DMS79 treated with DMSO at 0.1 percent for 48 hours (cell line): ENCODE data around the gene GRM4.

ENCODE experiments used
- DNase-seq: peaks from one replicate; lab custom pipeline; 2025; lab: John Stamatoyannopoulos, UW

Gene GRM4

DNA sequence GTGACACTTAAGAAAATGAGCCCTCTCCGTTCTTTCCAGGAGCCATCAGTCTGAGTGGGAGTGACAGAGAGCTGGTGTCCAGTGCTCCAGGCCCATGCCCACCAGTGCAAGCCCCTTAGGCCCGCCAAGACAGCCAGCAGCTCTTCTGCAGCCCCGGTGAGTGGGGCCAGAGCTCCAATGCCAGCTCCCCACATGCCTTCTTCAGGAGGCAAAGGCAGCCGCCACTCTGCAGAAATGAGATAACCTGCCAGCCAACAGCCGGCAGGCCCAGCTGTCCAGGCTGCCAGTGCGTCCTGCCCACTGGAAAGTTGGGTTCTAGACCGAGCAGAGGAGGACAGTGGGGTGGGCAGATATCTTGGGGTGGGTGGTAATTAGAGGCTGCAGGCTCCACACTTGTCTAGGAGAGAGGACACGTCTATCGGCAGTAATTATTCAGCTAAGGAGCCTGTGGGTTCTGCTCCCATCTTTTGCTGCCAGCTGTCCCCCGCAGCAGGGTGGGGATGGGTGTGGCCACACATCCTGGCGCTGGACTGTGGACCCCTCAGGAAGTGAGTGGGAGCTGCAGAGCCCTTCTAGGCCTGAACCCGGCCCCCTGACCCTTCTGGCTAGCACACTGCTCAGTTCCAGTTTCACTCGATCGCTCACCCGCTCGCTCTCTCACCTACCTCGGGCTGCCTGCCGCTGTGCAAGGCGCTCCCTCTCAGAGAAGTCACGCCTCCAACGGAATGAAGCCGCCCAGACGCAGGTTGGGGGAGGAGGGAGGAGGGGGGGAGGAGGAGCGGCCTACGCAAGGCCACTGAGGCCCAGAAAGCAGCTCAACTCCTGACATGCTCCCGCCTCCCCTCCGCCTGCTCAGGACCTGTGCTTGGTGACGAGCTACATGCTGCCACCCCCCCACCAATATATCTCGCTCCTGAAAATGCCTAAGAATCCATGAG is 3.6 kb downstream of the GRM4 start:
- DNase-seq = peak; percentile 32

DNA sequence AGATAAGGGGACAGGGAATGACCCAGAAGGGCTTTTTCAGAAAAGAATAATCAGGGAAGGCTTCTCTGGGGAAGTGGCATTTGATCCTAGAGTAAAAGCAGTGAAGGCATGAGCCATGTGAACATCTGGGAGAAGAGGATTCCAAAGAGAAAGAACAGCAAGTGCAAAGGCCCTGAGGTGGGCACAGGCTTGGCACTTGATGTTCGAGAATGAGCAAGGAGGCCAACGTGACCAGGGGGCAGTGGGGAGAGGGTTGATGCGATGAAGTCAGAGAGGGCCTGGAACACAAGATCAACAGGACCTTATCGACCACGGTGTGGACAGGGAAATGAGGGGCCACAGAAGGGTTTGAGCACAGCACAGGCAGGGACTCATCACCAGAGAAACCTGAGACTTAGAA is 5.8 kb downstream of the GRM4 start:
- DNase-seq = no peak

DNA sequence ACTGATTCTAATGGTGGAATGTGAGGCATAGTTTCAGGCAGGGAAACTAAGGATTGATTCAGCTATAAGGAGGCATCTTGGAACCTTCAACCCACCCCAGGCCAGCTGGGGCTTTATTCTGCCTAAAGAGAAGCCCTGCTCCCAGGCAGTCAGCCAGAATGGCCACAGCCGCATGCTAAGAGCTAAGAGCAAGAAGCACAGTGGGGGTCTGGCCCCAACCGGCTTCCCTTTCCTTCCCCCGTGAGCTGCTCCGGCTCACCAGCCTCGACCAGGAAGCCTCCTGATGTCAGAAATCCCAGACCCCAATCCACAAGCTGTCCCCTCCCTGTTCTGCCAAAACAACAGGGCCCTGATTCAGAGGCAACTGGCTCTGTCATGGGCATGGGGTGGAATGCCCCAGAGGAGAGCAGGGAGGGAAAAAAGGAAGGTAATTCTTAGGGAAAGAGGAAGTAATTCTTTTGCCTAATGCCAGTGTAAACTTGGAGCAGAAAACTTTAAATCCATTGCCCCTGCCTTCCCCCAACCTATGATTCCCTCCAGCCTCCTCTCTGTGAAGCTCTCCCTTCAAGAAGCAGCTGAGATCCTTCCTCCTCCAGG is 6.9 kb downstream of the GRM4 start:
- no peak for DNase-seq

DNA sequence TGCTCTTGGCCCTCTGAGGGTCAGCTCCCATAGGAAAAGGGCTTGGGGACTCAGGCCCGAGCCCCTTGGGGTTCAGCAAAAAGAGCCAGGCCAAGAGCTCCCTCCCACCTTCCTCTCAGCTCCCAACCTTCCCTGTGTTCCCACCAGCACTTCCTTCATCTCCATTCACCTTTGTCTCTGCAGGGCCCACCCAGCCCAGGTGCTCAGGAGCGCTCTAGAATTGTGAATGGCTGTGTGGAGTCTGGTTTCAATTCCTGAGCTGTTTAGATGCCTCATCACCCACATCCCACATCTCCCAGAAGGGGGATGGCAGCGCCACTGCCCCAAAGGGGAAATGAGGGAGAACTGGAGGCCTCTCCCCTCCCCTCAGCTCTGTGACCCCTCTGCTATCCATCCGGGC is 7.7 kb downstream of the GRM4 start:
- no peak for DNase-seq

DNA sequence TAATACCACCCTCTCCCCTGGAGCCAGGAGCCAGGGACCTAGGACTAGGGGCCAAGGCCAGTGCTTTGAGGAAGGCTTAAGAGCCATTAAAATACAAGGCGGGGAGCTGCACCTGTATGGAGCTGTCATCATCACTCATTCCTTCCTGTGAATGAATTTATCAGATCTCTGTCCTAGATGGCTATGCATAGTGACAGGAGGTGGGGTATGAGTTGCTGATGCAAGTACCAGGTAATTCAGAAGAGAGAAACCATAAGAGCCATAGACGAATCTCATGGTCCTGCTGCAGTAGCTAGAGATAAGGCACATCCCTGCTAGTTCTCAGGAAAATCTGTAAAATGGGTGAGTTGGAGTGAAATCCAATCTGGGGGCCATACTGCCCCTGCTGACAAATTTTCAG is 10.3 kb downstream of the GRM4 start:
- DNase-seq = no peak

DNA sequence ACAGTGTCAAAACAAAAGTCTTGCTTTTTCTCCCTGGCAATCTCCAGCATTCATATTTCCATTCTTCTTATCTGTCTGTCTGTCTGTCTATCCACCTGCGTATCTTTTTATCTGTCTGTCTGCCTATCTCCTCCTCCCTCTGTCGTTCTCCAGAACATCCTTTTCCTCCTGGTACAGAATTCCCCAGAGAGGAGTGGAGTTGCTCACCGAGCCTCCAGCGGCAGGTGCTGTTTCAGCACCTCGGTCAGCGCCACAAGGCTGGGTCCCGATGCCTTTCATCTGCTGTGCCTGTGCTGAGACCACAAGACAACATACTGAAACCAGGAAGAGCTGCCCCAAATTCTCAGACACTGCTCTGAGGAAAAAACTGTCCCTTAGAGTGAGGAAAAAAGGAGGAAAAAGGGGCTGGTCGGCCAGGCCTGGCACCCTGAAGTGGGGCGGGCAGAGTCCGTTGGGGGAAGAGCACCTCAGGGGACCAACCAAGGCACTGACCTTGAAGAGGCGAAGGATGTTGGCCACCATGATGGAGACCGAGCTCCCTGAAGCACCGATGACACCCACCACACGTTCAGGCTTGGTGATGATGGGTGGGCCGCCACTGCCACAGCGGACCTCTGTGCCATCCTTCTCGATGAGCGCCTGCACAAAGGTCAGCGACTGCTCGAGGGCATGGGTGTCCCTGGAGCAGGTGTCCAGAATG is 13.3 kb downstream of the GRM4 start:
- DNase-seq = no peak

DNA sequence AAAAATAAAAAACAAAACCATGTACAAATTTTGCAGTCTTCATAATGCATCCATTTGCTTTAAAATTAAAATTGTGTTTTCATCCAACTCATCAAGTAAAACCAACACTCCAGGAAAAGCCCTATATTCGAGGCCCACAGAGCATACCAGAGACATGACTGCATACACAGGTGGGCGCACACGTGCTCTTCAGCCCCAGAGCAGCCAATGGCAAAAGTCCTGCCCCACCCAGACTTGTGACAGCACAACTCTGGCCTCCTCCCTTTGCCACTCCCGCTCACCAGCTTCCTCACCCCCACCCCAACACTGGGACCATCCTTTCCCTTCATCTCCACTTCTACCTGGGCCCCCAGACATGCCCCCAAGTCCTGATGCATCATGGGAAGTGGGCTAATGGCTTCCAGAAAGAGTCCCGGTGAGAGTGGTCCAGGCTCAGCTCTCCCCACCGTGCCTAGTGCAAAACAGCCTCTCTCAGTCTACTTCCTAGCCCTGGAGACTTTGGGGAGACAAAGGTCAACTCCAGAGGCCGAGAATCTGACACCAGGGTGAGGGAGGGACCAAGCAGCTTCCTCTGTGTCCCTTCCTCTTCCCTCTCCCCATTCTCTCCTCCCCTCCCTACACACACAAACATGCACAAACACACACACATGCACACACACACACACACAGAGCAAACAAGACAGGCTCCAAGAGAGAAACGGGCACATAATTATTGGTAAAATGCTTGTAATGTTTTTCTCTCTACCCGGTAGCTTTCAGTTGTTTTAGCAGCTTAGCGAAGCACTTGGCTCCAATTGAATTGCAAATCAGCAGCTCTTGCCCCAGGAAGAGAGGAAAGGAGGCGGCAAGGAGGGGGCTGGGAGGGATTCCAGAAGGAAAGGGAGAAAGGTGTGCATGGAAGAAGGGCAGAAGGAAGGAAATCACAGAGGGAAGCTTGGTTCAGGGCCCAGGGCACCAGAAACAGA is 14.3 kb downstream of the GRM4 start:
- DNase-seq = peak; percentile 23

DNA sequence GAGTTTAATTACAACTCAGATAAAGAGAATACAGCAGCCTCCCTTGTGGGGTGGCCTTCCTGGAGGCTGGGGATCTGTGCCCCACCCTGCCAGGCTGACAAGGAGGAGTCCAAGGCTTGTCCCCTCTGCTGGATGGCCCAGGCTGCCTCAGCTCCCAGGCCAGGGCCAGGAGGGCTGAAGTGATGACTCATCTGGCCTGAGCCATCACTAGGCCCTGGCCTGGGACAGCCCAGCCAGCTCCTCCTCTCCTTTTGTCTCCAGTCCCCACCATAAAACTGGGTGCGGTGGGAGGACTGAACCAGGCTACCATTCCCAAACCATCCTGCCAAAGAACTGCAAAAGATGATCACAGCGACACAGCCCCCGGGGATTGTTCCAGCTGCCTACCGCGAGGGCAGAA is 15.0 kb downstream of the GRM4 start:
- no peak for DNase-seq

DNA sequence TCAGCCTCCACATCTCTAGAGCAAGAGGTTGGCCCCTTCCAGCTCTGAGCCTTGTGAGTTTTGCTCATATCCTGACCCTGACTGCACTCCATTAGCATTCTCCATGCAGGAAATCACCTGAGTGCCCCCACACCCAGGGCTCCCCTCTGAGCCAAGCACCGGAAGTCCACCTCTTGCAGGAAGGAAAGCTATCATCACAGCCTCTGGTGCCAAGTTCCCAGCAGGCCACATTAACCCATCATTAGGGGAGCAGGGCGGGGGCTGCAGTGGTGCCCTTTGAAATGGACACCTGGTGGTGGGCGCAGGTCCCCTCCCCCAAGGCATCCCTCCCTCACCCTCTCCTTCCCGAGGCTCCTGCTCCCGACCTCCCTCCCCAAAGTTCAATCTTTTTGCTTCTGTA is 16.1 kb downstream of the GRM4 start:
- peak; percentile 74 for DNase-seq

DNA sequence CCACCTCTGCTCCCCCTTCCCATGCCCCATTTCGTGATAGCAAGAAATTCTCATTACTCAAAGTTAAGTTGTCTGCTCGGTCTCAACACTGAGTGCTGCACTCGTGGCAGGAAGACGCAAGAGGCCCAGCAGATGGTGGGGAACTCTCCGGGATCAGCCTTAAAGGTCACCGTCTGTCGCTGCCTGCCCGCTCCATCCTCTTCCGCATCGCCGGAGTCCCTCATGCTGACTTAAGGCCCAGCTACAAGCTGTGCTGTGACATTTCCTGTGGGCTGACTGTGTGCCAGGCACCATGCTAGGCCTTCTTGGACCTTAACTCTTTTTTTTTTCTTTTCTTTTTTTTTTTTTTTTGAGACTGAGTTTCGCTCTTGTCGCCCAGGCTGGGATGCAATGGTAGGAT is 17.8 kb downstream of the GRM4 start:
- DNase-seq = no peak

DNA sequence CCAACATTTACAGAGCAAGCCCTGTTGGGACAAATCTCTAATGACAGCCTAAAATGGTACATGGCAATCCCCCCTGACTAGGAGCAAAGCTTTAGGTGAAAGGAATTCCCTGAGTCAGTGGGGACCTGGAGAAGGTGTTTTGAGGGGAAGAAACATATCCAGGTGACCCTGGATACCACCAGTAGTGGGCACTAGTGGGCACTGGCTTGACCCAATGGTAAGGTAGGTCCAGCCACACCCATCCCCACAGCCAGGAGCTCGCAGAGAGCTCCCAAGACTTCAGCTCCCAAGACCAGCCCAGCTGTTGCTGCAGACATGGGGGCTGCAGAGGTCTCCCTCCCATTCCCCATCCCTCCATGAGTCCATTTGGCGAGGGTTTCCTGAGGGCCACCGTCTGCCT is 19.5 kb downstream of the GRM4 start:
- no peak for DNase-seq

DNA sequence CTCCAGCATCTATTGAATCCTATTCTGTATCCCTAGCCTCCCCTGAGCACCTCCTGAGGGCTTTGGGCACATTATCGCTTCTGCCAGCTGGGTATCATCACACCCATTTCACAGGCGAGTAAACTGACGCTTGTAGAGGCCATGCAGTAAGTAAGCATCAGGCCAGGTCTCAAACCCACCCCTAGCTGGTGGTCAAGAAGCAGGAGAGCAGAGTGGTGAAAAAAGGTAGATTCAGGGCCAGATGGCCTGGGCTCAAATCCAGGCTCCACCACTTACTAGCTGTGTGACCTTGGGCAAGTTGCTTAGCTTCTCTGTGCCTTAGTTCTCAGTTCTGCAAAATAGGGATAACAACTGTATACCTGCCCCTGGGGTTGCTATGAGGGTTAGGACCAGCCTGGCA is 19.9 kb downstream of the GRM4 start:
- no peak for DNase-seq

DNA sequence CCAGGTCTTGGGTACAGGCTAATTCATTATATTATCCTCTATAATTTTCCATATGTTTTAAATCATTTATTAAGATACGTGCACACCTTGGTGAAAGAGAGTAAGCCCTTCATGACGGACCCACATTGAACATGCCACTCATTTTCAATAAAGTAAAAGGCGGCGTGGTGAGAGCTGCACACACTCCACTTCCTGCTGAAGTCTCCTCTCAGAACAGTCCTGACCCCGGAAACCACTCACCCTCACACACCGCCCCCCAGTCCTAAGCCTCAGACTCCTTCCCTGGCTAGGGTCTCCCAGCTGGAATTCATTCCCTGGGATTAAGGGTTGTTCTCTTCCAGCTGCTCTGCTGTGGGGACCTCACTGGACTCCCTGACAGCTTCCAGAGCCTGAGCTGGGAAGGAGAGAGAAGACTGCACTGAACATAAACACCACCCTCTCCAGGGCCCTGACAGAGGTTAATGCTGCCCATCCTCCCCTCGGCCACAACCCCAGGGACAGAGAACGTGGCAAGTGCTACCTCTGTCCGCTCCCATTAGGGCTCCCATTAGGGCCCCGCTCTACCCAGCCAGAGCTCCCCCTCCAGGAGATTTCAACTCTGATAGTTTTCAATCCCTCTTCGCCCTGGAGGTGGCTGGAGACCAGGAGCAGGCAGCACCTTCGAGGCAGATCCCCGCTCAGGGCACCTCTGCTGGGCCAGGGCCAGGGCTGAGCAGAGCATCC is 24.8 kb downstream of the GRM4 start:
- DNase-seq = no peak

DNA sequence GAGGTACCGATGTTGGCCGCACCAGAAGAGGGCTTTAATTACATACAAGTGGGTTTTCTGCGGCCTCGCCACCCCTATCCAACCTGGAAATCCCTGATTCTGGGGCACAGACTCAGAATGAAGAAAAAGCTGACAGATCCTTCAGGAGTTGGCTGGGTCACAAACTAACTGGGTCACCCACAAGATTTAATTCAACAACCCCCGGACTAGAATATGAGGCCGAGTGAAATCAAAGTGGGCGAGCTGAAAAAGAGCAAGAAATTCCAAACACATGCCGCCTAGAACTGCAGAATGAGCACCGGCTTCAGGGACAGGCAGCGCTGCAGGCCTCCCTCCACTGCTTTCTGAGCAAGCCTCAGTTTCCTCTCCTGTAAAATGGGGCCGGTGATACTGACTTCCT is 30.0 kb downstream of the GRM4 start:
- no peak for DNase-seq

DNA sequence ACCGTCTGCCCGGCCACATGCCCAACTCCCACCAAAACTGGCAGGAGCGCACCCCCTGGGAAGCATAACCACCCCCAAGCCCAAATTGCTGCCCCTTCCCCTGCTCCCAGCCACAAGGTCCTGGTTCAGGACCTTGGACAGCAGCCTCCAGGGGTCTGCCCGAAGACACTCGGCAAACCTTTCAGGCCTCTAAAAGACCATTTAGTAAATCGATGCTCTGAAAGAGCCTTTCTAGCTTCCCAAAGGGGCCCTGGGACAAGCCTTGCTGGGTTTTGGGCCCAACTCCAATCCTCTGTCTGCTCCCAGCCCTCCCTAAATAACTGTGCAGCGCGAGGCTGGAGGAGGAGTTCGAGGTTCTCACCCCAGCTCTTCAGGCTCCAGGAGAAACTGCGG is 30.5 kb downstream of the GRM4 start:
- no peak for DNase-seq

DNA sequence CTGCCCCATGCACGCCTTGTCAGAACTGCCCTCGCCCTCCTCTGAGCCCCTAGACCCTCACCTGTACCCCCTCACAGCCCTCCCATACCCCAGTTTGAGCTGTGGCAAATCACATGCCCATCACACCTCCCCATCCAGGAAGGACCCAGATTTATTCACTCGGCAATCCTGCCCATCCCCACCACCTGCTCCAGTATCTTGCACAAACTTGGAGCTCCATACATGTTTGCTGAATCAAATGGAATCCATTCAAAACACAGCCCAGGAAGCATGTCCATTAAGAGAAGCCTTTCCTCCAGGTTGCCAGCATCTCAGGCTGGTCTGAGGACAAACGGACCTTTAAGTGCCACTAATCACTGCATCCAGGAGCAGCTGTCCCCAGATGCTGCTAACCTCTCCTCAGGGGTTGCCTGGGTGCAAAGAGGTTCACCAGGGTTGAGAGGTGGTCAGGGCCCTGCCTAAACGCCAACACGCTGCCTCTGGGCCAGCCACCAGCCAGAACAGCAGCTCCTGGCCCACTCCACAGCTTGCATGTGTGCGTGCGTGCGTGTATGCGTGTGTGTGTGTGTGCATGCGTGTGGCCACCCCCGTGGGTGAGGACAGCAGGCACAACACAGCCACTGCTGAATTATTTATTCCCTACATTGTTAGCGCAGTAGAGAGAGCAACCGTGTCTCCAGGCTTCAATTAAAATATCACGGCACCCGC is 31.0 kb downstream of the GRM4 start:
- DNase-seq = no peak

DNA sequence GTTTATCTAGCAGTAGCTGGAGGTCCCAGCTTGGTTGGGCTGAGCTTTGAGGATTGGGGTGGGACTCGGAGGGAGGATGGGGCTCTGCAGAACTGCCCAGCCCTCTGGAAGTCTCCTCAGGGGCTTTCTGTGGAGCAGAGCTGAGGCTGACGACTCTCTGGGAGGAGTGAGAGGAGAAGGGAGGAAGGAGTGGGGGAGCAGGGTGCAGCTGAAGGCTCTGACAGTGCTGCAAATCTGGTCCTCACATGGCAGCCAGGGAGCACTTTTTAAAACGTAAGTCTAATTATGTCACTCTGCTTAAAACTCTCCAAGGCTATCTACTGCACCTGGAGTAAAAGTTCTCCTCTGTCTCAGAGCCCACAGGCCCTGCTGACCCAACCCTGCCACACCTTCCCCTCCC is 32.4 kb downstream of the GRM4 start:
- no peak for DNase-seq

DNA sequence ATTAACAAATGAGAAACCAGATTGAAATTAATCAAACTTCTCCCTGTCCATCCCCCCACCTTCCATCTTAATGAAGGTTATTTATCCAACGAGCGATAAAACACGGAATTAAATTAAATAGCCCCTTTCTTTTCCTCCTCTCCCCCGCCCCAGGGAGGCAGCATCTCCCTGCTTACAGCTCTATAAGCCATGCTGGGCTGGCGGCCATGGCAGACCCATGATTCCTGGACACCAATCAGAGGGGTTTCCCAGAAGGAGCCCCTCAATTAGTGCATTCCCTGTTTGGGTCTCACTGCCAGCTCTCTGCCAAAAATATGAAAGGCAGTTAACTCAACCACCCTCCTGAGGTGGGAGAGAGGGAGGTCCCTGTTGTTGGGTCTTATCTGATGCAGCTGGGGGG is 33.8 kb downstream of the GRM4 start:
- no peak for DNase-seq

DNA sequence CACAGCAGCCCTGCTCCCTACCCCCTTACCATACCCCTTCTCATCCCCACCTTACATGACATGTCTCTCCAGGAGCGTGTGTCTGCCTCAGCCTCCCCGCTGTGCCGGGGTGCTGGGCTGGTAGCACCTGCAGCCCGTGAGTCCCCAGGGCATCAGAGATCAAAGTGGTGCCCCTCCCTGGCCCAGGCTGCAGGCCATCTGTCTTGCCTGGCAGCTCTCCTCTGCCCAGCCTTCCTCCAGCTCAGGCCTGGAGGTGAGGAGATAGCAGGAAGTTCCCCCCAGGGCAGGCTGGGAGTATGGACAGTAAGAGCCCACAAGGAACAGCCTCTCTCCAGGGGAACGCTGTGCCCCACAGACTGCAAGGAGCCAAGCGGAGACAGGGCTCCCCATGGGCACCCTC is 35.3 kb downstream of the GRM4 start:
- DNase-seq = no peak

DNA sequence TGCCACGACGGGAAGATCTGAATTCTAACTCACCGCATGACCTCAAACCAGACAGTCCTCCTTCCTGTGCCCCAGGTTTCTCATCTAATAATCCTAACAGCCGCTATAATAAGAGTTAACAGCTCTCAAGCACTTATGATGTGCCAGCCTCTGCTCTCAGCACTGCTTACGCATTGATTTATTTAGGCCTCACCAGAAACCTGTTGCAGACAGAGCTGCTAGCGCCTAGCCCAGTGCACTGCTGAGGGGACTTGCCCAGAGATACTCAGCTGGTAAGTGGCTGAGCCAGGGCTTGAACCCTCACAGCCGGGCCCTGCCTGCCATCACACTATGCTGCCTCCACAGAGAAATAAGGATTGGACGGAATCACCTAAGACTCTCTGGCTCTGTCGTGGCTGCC is 37.7 kb downstream of the GRM4 start:
- DNase-seq = no peak

DNA sequence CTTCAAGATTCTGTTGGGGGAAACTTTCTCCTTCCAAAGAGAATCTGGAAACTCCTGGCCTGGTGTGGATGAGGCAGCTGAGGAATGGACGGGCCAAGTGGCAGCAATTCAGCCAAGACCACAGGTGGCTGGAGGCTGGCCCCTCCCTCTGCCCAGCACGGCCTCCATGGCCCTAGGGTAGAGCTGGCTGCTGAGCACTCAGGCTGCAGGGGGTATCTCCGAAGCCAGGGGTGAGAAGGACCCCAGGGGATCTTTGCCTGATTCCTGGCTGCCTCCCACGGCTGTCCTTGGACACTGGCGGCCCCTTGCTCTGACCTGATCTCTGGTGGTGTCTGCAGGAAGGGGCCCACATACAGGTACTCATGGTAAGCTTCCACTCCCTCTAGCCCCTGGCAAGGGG is 39.0 kb downstream of the GRM4 start:
- no peak for DNase-seq
